Measurements from ENCODE around the gene TCF12. TPM values are rescaled to one million over a fixed set of nuclear protein-coding genes. Genes with fewer than 3 reads are reported as not detected.

Gene TCF12
- 119 TPM for total RNA-seq

DNA sequence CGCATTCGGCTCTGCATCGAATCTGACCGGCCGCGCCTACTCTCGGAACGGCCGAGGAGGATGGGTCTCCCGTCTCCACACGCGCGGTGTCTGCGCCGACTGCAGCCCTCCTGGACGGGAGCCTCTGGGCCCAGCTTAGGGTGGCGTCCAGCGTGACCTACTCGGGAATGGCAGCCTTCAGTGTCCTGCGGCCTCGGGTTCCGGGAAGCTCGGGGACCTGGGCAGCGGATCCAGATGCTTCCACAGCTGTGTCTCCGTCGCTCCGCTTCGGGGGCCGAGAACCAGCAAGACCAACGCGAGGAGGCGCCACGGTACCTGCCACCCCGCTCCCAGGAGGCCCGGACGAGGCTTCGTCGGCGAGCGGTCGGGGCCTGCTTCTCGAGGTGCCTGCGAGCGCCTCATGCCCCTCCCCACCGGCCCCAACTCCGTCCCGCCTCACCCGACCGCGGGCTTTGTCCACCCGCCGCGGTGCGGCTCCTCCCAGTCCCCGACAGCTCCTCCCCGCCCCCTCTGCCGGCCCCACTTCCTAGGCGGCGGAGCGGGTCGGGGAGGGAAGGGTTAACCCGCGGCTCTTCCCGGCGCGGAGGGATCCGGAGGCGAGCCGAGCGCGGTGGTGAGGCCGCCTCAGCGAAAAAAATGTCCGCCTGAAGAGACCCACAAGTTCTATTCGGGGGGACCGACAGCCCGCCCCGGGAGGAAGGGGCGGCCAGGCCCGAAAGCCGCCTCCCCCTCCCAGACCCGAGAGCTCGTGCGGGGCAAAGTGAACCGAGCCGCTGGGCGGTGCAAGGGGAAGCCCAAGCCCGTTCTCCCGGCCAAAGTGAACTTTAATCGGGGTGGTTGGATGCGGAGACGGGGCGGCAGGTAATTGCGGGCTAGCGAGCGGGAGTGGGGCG is at the start of gene TCF12:
Gene TCF12, plus strand, starts transcription at position 599 of the 893 bp plus-strand sequence. CDS start 1,270 bp downstream, outside the sequence.
- DNase-seq (ENCODE audit: low read depth in 2 of 3, low spot score in 2 of 3), result peak; percentile 81 to 97 (median 96)

DNA sequence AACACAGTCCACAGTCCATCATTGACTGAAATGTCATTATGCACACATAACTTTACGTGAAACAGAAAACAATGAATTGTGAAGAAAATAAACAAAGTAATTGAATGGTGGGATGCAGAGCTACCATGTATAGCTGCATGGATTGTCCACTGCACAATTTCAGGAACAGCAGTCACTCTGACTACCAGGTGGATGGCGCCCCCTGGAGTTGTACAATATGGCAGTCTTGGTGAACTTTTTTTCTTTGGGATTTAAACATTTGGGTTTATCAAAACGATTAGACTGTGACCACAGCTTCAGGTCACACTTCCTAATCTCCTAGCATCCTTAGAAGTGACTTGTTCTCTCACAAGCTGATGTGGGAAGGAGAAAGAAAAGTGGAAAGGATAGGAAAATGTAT is 48.9 kb upstream of the TCF12 start:
- DNase-seq (ENCODE audit: low read depth in 2 of 3, low spot score in 2 of 3), result peak in 1 of 3 donors; percentile 44

DNA sequence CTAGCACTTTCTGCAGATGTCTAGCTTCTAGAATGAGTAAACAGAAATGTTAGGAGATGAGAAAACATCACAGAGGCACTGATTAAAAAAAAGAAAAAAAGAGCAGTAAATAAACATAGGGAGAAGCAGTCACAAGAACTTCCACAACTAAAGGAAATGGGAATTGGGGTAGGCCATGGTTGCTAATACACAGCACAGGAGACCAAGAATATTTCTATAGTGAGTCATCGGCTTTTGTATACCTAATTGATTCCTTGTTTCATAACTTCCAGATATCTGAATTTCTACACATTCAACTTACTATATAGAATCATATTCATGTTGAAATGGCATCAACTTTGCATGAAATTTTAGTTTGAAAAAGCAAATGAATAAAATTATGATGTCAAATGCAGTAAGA is 47.3 kb upstream of the TCF12 start:
- DNase-seq (ENCODE audit: low read depth in 2 of 3, low spot score in 2 of 3), result no peak

DNA sequence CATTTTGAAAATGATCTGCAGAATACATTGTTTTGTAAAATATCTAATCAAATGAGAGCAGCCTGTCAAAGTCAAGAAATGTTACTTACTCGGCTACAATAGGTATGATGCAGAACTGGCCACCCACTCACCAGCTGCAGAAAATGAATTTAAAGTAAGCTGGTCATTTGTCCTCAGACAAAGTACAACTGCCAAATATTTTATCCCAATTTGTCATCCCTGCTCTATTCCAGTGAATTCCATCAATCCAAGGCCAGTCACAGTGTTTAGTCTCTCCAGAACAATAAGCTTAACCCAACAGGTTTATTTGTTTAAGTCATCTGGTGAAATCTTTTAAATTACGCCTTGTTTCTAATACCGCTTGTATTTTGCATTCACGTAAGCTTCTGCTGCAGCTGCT is 46.6 kb upstream of the TCF12 start:
- no peak for DNase-seq (ENCODE audit: low read depth in 2 of 3, low spot score in 2 of 3)

DNA sequence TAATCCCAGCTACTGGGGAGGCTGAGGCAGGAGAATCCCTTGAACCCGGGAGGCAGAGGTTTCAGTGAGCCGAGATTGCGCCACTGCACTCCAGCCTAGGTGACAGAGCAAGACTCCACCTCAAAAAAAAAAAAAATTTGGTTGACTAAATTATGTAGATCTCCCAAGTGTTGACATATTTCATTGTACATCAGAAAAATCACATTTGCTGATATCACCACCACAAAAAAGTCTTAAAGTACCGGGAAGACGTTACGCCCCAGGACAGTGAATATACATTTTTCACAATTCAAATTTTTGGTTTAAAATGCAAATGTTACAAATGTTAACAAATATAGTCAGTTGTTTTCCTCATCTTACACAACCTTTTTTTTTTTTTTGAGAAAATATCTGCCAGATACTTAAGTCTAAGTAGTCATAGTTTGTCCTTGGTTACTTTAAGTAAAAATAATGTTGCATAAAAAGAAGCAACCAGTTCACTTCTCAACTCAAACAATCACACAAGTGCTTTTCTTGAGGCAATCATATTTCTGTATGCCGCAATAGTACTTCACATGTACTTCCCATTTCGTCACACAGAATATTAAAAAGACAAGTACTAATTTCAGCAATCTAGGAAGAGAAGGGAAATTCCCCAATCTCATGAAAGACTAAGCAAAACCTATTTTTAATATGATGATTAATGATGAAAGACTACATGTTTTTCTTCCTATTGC is 41.0 kb upstream of the TCF12 start:
- DNase-seq (ENCODE audit: low read depth in 2 of 3, low spot score in 2 of 3), result no peak

DNA sequence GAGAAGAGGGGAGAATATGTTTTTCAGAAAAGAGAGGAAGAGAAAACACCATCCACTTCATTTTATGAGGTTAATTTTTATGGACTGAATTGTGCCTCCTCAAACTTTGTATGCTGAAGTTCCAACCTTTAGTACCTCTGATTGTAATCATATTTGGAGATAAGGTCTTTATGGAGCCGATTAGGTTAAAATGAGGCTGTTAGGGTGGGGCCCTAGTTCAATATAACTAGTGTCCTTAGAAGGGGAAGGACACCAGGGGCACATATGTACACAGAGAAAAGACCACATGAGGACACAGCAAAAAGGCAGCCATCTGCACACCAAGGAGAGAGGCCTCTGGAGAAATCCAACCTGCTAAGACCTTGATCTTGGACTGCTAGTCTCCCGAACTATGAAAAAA is 38.9 kb upstream of the TCF12 start:
- DNase-seq (ENCODE audit: low read depth in 2 of 3, low spot score in 2 of 3), result no peak

DNA sequence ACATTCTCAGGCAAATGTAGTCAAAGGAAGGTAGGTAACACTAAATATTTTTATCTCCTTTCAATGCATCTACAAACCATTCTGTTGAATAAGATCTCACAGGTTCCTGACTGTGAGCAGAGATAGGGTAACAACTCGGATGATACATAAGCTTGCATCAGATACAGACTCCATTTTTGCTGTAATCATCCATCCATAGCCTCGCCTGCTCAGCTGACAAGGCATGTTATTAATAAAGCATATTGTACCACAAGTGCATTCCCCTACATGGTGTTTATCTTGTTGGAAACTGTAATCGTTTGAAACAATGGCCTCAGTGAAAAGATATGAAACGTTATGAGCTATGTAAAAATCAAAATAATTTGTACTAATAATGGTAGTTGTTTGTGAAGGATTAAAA is 35.4 kb upstream of the TCF12 start:
- no peak for DNase-seq (ENCODE audit: low read depth in 2 of 3, low spot score in 2 of 3)

DNA sequence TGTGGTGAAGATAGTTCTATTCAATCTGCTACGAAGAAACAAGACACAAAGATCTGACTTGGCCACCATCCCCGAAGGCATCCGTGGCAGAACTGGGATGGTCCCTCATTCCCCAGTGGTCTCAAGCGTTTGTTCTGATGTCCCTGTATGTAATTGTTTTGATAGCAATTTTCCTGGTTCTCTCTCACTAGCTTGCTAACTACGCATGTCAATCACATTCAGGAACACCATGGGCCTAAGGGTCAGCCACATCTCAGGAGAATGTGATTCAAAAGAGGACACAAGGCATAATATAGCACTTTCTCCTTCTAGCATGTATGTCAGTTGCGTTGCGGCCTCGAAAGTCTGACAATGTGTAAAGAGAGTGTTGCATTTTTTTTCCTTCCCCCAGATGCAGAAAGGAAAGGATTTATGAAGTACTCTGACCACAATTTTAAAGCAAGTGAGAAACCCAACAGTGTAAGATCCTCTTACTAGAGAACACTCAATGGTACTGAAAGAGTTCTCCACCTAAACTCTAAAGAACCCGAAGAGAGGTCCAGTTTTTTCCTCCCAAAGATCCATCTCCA is 32.0 kb upstream of the TCF12 start:
- DNase-seq (ENCODE audit: low read depth in 2 of 3, low spot score in 2 of 3), result peak; percentile 16 to 74 (median 36)

DNA sequence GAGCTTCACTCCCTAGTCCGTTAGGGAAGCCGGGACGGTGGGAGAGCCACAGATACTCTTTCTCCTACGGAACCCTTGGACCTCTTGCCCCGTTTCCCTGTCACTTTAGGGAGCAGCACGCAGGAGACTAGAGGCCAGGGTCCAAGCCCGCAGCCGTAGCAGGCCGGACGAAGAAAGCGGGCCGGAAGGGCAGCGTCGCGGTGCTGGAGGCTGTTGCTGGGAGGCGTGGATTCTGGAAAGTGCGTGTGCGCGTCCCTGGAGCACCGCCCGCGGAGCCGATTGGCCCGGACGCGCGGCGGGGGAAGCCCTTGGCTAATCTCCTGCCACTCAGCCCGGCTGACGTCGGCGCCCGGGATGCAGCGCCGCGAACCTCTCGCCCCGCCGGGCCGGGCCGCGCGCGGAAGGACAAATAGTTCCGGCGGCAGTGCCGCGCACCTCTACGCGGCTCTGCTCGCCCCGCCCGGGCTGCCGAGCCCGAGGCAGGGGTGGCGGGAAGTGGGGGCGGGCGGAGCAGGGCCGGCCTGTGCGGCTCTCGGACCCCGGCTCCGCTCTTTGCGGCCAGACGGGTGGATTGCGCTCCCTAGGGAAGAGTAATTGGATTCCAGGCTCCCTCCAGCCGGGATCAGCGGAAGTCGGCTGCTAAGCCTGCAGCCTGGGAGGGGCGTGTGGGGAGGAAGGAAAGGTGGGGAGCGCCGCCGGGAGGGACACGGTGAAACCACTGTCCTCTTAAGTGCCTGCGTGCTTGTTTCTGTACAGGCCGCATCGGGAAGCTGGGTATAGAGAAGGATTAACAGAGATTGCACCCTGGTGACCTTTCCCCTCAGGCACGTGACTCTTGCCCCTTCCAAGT is 31.3 kb upstream of the TCF12 start:
- peak; percentile 72 to 90 (median 87) for DNase-seq (ENCODE audit: low read depth in 2 of 3, low spot score in 2 of 3)

DNA sequence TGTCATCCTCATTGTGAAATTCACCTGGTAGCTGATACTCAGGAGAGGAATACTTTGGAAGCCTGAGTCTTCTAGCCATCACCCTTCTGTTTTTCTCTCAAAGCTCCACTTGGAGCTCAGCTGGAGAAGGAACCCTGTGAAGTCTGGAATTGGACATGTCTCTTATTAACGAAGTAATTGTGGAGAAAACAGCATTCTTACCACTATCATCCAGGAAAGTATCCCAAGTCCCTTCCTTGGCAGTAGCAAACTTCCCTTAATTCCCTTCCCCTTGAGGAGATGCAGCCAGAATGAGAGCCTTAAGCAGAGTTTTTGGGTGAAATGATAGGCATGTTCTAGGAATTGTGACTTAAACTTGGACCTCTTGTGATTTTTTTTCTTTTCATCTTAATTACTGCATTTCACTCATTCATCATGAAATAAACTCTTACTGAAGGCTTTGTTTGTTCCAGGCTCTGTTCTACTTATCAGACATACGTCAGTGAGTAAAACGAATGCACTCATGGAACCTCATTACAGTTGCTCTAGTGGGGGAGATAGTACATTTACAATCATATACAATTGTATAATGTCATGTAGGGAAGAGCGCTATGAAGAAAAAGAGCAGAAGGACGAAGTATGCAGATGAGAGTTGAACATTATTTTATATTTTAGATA is 30.5 kb upstream of the TCF12 start:
- DNase-seq (ENCODE audit: low read depth in 2 of 3, low spot score in 2 of 3), result no peak

DNA sequence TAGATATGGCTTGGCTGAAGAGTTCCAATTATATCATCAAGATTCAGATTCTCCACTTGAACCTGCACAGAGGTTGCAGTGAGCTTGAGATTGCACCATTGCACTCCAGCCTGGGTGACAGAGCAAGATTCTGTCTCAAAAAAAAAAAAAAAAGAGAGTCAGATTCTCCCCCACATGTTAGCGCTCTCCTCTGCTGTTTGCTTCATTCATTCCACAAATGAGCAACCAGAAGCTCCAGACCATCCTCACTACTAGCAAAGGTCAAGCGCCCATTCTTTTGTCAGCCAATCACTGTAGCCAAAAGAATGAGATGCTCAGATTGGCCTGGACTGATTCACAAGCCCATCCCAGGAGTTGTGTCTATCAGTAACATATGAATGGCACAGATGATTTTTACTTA is 28.4 kb upstream of the TCF12 start:
- no peak for DNase-seq (ENCODE audit: low read depth in 2 of 3, low spot score in 2 of 3)

DNA sequence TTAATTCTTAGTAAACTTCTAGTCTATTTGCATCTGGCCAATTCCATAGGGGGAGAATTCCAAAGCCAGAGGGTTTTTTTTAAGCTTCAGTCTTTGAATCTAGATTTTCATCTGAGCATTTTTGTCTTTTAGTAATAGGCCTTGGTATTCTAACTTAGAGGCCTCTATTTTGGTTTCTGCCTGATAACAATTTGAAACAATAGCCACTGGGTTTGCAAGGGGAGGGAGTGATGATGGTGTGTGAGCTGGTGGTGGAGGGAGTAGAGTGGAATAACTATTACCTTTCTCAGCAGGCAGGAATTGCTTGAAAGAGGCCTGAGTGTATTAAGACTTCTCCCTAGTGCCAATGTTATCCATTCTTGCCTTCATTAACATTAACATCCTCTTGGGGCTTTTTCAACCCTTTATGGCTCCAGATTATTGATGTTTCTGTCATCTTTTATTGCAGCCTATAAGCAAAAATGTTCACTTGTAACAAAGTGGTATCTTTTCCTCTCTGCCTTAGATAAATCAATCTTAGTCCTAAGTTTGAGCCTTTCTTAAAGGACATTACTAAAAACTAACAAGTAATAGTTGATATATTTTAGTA is 26.5 kb upstream of the TCF12 start:
- no peak for DNase-seq (ENCODE audit: low read depth in 2 of 3, low spot score in 2 of 3)

DNA sequence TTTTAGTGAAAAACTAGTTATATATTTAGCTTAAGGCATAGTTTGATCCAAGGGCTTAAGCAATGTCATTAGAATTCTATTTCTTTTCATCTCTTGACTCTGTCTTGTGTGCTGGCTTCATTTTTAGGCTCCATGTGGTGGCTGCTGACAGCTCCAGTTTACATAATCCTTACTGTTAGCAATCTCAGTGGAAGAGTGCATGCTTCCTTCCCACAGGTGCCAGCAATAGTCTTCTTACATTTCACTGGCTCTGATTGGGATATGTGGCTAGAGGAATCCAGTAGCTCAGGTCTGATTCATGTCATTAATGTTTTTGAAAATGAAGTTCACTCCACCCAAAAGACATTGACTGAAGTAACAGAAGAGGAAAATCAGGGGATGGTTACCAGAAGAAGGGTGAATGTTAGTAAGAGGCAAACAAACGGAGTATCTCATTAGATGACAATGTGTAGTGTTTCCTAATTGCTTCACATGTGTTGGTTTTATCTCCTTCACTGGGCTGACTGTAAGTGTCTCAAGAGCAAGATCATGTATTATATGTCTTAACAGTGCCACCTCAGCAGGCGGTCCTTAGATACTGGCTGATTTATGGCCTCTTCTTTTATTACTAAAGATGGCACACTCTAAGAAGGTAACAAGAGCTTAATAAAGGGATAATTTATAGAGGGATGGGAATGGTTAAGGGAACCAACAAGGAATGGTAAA is 25.6 kb upstream of the TCF12 start:
- DNase-seq (ENCODE audit: low read depth in 2 of 3, low spot score in 2 of 3), result no peak

DNA sequence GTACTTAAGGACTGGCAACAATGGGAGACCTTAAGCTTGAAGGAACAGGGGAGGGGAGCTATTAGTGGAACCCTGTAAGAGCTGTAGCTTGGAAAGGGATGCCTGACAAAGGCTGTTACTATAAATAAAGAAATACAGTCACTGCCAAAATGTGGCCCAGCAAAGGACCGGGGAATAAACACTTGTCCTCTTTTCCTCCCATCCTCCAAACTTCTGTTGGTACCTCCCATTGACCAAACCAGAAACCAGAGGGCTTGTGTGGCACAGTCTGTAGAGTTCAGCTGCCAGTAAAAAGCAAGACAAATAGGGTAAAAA is 25.1 kb upstream of the TCF12 start:
- DNase-seq (ENCODE audit: low read depth in 2 of 3, low spot score in 2 of 3), result no peak

DNA sequence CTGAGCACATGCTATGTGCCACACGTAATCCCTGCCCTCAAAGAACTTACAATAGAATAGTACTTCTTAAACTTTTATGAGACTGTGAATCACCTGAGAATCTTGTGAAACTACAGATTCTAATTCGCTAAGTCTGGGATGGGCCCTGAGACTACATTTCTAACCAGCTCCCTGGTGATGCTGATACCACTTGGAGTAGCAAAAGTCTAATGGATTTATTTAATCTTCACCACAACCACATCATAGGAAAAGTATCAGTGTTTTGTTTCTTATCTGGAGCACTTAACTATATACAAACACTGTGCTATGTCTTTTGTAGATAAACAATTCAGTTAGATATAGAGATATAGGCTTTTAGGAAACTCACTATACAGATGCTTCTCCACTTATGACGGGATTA is 23.8 kb upstream of the TCF12 start:
- no peak for DNase-seq (ENCODE audit: low read depth in 2 of 3, low spot score in 2 of 3)

DNA sequence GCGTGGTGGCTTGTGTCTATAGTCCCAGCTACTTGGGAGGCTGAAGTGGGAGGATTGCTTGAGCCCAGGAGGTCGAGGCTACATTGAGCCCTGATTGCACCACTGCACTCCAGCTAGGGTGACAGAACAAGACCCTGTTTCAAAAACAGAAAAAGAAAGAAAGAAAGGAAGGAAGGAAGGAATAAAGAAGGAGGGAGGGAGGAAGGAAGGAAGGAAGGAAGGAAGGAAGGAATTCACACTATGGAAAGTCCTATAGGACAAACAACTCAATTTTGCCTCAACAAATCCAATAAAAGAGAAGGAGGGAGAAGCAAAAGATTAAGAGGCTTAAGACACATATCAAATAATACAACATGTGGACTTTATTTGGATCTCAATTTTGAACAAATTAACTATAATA is 16.5 kb upstream of the TCF12 start:
- no peak for DNase-seq (ENCODE audit: low read depth in 2 of 3, low spot score in 2 of 3)

DNA sequence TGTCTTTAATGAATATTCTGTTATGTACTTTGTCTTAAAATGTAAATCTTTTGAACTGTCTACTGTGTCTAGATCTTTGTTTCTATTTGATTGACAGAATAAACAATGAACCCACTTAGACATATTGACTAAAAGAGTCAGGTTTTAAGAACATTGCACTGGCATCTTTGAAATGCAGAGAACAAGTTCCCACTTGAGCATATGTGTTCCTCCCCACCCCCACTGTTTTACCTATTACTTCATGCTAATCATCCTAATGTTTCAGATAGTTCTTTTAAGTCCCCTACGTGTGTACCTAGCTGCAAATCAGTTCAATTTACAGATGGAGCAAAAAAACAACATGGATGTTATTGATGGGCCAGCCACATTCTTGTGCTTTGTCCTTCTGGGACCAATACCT is 11.7 kb upstream of the TCF12 start:
- no peak for DNase-seq (ENCODE audit: low read depth in 2 of 3, low spot score in 2 of 3)

DNA sequence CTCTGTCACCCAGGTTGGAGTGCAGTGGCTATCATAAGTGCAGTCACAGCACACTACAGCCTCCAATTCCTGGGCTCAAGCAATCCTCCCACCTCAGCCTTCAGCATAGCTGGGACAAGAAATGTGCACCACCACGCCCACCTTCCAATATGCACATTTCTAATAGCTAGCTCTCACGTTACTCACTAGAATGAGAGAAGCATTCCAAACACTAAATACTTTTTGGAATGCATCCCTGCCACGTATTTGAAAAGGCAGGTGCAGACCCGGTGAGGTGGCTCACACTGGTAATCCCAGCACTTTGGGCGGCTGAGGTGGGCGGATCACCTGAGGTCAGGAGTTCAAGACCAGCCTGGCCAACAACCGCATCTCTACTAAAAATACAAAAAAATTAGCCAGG is 7.6 kb upstream of the TCF12 start:
- DNase-seq (ENCODE audit: low read depth in 2 of 3, low spot score in 2 of 3), result no peak

DNA sequence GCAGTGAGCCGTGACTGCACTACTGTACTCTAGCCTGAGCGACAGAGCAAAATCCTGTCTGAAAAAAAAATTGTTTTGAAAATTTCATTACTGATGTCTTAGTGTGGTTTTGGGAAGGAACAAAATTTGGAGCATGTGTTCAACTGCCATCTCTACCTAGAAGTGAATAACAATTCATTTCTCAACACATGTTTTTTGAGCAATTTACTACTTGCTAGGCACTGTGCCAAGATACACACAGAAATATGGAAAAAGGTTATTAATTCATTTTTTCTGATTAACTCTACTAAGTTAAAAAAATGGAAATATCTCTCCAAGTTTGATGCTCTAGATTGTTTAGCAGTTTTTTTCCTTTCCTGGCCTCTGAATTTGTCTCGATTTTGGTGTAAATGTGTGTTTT is 5.2 kb upstream of the TCF12 start:
- DNase-seq (ENCODE audit: low read depth in 2 of 3, low spot score in 2 of 3), result no peak
